GM23248 (cell line): Measurements from ENCODE around the gene LRRC4B. TPM values are rescaled to one million over a fixed set of nuclear protein-coding genes. Genes with fewer than 3 reads are reported as not detected.
"Not testable (repeated sequence)": the region's sequence is repeated elsewhere in the genome, so short reads cannot be mapped to it uniquely, and the experiment has no call there.

ENCODE experiments used
- DNase-seq: peaks from one replicate; pipeline ENCODE4 v3.0.0-alpha.2; 2015
- H2AFZ ChIP-seq: fragments of 200-600 bp; sonication (generic); 2 replicates; pipeline ENCODE4 v1.6.1; 2016; ENCODE audit warnings: antibody characterized with exemption
- H3F3A ChIP-seq: fragments of 200-600 bp; sonication (generic); 2 replicates; pipeline ENCODE4 v1.6.1; 2016; ENCODE audit warnings: mild to moderate bottlenecking, antibody characterized with exemption, mixed run types; ENCODE audit not compliant: insufficient read depth
- H3K27ac ChIP-seq: fragments of 200-600 bp; sonication (generic); 2 replicates; pipeline ENCODE4 v1.5.1; 2016; ENCODE audit warnings: mild to moderate bottlenecking
- H3K27me3 ChIP-seq: fragments of 200-600 bp; sonication (generic); replicated peaks from 2 replicates; pipeline ENCODE4 v1.6.1; 2016; ENCODE audit warnings: mild to moderate bottlenecking; ENCODE audit not compliant: insufficient read depth
- H3K36me3 ChIP-seq: fragments of 200-600 bp; sonication (generic); 2 replicates; pipeline ENCODE4 v1.6.1; 2016; ENCODE audit warnings: low read depth, mild to moderate bottlenecking
- H3K4me1 ChIP-seq: fragments of 200-600 bp; sonication (generic); 2 replicates; pipeline ENCODE4 v1.6.1; 2016; ENCODE audit warnings: mild to moderate bottlenecking; ENCODE audit not compliant: insufficient read depth
- H3K4me2 ChIP-seq: fragments of 200-600 bp; sonication (generic); one replicate; pipeline ENCODE4 v1.6.1; 2016; ENCODE audit warnings: mild to moderate bottlenecking; ENCODE audit not compliant: unreplicated experiment
- H3K4me3 ChIP-seq: fragments of 200-600 bp; sonication (generic); 2 replicates; pipeline ENCODE4 v1.5.1; 2016; ENCODE audit warnings: mild to moderate bottlenecking
- H3K79me2 ChIP-seq: fragments of 200-600 bp; sonication (generic); 2 replicates; pipeline ENCODE4 v1.6.1; 2016; ENCODE audit warnings: mild to moderate bottlenecking; ENCODE audit not compliant: insufficient read depth
- H3K9ac ChIP-seq: fragments of 200-600 bp; sonication (generic); 2 replicates; pipeline ENCODE4 v1.6.1; 2016; ENCODE audit warnings: mild to moderate bottlenecking
- H3K9me2 ChIP-seq: fragments of 200-600 bp; sonication (generic); 2 replicates; pipeline ENCODE4 v1.6.1; 2016; ENCODE audit warnings: mixed run types, mild to moderate bottlenecking, moderate library complexity; ENCODE audit not compliant: insufficient read depth
- H3K9me3 ChIP-seq: fragments of 200-600 bp; sonication (generic); one replicate; pipeline ENCODE4 v1.6.1; 2017; ENCODE audit warnings: low read depth
- H4K20me1 ChIP-seq: fragments of 200-600 bp; sonication (generic); 2 replicates; pipeline ENCODE4 v1.6.0; 2016; ENCODE audit not compliant: insufficient read depth
- EZH2 ChIP-seq: fragments of 200-600 bp; sonication (generic); IDR thresholded peaks from 2 replicates; pipeline ENCODE4 v1.6.1; 2018; ENCODE audit warnings: antibody characterized with exemption, mild to moderate bottlenecking; ENCODE audit not compliant: insufficient read depth, poor library complexity, severe bottlenecking
- EZH2phosphoT487 ChIP-seq: fragments of 200-600 bp; sonication (generic); IDR thresholded peaks from 2 replicates; pipeline ENCODE4 v1.6.1; 2018; ENCODE audit warnings: antibody characterized with exemption, moderate library complexity, mild to moderate bottlenecking, low read depth; ENCODE audit not compliant: insufficient read depth
- whole genome bisulfite sequencing, 2 experiments: methylation state at CpG; one replicate each; pipeline ENCODE4 v1.1.6; 2015 to 2017; ENCODE audit warnings: low lambda C conversion rate in 2 of 2, low coverage in 1 of 2; ENCODE audit errors: missing lambda C conversion rate in 2 of 2; 5-methylcytosine and 5-hydroxymethylcytosine counted together
- in situ Hi-C: fragments of 300-500 bp; cut with MboI; formaldehyde crosslinking; loops from 2 replicates; pipeline ENCODE4 v1.15.0; 2020
- polyA plus RNA-seq: library from polyadenylated mRNA; unstranded; fragments of >200 nt; fragmentation: Nextera tagmentation; extraction: Ambion mirVana; gene quantifications from 2 replicates; pipeline ENCODE4 v1.2.1, GENCODE V29; 2016
- total RNA-seq: library from RNA; depleted of rRNA; stranded (reverse); fragments of >200 nt; shearing (Covaris generic); gene quantifications from 2 replicates; pipeline ENCODE4 v1.2.3, GENCODE V29; 2014

The LRRC4B gene
- total and polyA plus RNA-seq, 2 experiments from 2014 or later: not detected

- no peaks in the 10 kb centered on the region for H3K9me3 ChIP-seq
- H3K9me2 ChIP-seq: no peaks in the 10 kb centered on the region
- in situ Hi-C loops: no loop called here
- no peak overlapping the region for H3K9ac ChIP-seq
- H3K4me1 ChIP-seq: no peaks in the 10 kb centered on the region
- H2AFZ ChIP-seq: no peak overlapping the region
- no peak overlapping the region for H3K4me2 ChIP-seq
- no peaks in the 10 kb centered on the region for H3K36me3 ChIP-seq
- no peak overlapping the region for H3K27ac ChIP-seq
- 14 to 18% methylated on average over 4 of the region's 4 CpGs for WGBS, 2 experiments
- H3F3A ChIP-seq: no peaks in the 10 kb centered on the region
- no peak for TF ChIP-seq EZH2
- no peak for TF ChIP-seq EZH2phosphoT487
- H3K79me2 ChIP-seq: no peaks in the 10 kb centered on the region
- no peak overlapping the region for H3K4me3 ChIP-seq
- no peak for DNase-seq
- H3K27me3 ChIP-seq: no peaks in the 10 kb centered on the region
- H4K20me1 ChIP-seq: no peaks in the 10 kb centered on the region
Observed at GRCh38 chr19:50532952-50533351, 35.3 kb downstream of the LRRC4B start.

- H3K9me3 ChIP-seq: no peaks in the 10 kb centered on the region
- H3K9ac ChIP-seq: no peak overlapping the region
- H3K79me2 ChIP-seq: no peaks in the 10 kb centered on the region
- no peaks in the 10 kb centered on the region for H3K36me3 ChIP-seq
- no peaks in the 10 kb centered on the region for H3K9me2 ChIP-seq
- WGBS, 2 experiments: 47 to 56% methylated on average over 12 to 14 of the region's 14 CpGs
- in situ Hi-C loops: no loop called here
- no peaks in the 10 kb centered on the region for H3F3A ChIP-seq
- H3K27ac ChIP-seq: no peak overlapping the region
- no peak overlapping the region for H3K4me3 ChIP-seq
- H4K20me1 ChIP-seq: no peaks in the 10 kb centered on the region
- no peaks in the 10 kb centered on the region for H3K27me3 ChIP-seq
- no peak for DNase-seq
- no peak overlapping the region for H2AFZ ChIP-seq
- H3K4me2 ChIP-seq: no peak overlapping the region
- H3K4me1 ChIP-seq: no peaks in the 10 kb centered on the region
- TF ChIP-seq EZH2: no peak
- no peak for TF ChIP-seq EZH2phosphoT487
Observed at GRCh38 chr19:50531171-50531612, 37.0 kb downstream of the LRRC4B start.

GRCh38 chr19:50528052-50528451, 40.2 kb downstream of the LRRC4B start:
- H3K27me3 ChIP-seq, H3K27ac ChIP-seq, H3K4me2 ChIP-seq, H3K9me2 ChIP-seq, H3K79me2 ChIP-seq, in situ Hi-C loops, H3K4me3 ChIP-seq, H3K9ac ChIP-seq, H2AFZ ChIP-seq, H3F3A ChIP-seq, H3K9me3 ChIP-seq, H3K4me1 ChIP-seq, H4K20me1 ChIP-seq, DNase-seq, H3K36me3 ChIP-seq: not testable (repeated sequence)
- WGBS, 2 experiments: 69 to 72% methylated on average over 3 of the region's 3 CpGs

GRCh38 chr19:50522881-50523280, 45.4 kb downstream of the LRRC4B start:
- H3K36me3 ChIP-seq: no peaks in the 10 kb centered on the region
- 55 to 60% methylated on average over 10 of the region's 10 CpGs for WGBS, 2 experiments

GRCh38 chr19:50520822-50521465, 47.3 kb downstream of the LRRC4B start:
- Histone ChIP-seq H3F3A (no peaks in the 10 kb centered on the region), H3K27me3 (no peaks in the 10 kb centered on the region), H3K4me1 (no peaks in the 10 kb centered on the region), H3K27ac (no peak overlapping the region), H3K9me2 (no peaks in the 10 kb centered on the region), H4K20me1 (no peaks in the 10 kb centered on the region), H3K9ac (no peak overlapping the region), H3K9me3 (no peaks in the 10 kb centered on the region), H3K4me3 (no peak overlapping the region), H2AFZ (no peak overlapping the region), H3K4me2 (no peak overlapping the region), H3K79me2 (no peaks in the 10 kb centered on the region), H3K36me3 (no peaks in the 10 kb centered on the region)
- in situ Hi-C loops: no loop called here
- WGBS, 2 experiments: 50 to 56% methylated on average over 17 of the region's 17 CpGs
- TF ChIP-seq EZH2 (no peak), EZH2phosphoT487 (no peak)
- DNase-seq: no peak

More at GRCh38 chr19:50522881-50523280, 45.4 kb downstream of the LRRC4B start:
- TF ChIP-seq EZH2phosphoT487: no peak
- no peak for TF ChIP-seq EZH2
- in situ Hi-C loops: no loop called here
- Histone ChIP-seq H3K9me3 (no peaks in the 10 kb centered on the region), H2AFZ (no peak overlapping the region), H4K20me1 (no peaks in the 10 kb centered on the region), H3K4me2 (no peak overlapping the region), H3K9me2 (no peaks in the 10 kb centered on the region), H3K4me1 (no peaks in the 10 kb centered on the region), H3F3A (no peaks in the 10 kb centered on the region), H3K4me3 (no peak overlapping the region), H3K9ac (no peak overlapping the region), H3K79me2 (no peaks in the 10 kb centered on the region), H3K27ac (no peak overlapping the region), H3K27me3 (no peaks in the 10 kb centered on the region)
- no peak for DNase-seq
